Limb (tissue), 2 donors: ENCODE data around the gene XYLB.

Experiments
- DNase-seq, 2 donors: peaks; one replicate each; pipeline ENCODE4 v3.0.0-alpha.2; 2016; ENCODE audit errors: extremely low spot score in 2 of 2

Gene XYLB

GRCh38 chr3:38362825-38363224, 16.2 kb downstream of the XYLB start:
- no peak for DNase-seq

- no peak for DNase-seq
Measured at GRCh38 chr3:38364721-38365400, 18.3 kb downstream of the XYLB start.

GRCh38 chr3:38365469-38366062, 19.0 kb downstream of the XYLB start:
- no peak for DNase-seq

- no peak for DNase-seq
Measured at GRCh38 chr3:38366082-38366481, 19.5 kb downstream of the XYLB start.

GRCh38 chr3:38367779-38368178, 21.2 kb downstream of the XYLB start:
- DNase-seq = no peak

GRCh38 chr3:38368238-38368637, 21.7 kb downstream of the XYLB start:
- no peak for DNase-seq

- DNase-seq = no peak
Measured at GRCh38 chr3:38369186-38369585, 22.6 kb downstream of the XYLB start.

- DNase-seq = no peak
Measured at GRCh38 chr3:38370149-38370548, 23.6 kb downstream of the XYLB start.

- DNase-seq = no peak
Measured at GRCh38 chr3:38370861-38371260, 24.3 kb downstream of the XYLB start.

- no peak for DNase-seq
Measured at GRCh38 chr3:38371541-38372213, 25.1 kb downstream of the XYLB start.

- DNase-seq = no peak
Measured at GRCh38 chr3:38372214-38372601, 25.6 kb downstream of the XYLB start.

- DNase-seq = no peak
Measured at GRCh38 chr3:38374221-38374620, 27.6 kb downstream of the XYLB start.

- DNase-seq = no peak
Measured at GRCh38 chr3:38375072-38375471, 28.5 kb downstream of the XYLB start.

- no peak for DNase-seq
Measured at GRCh38 chr3:38375488-38376097, 29.0 kb downstream of the XYLB start.

GRCh38 chr3:38376098-38376816, 29.7 kb downstream of the XYLB start:
- no peak for DNase-seq

- no peak for DNase-seq
Measured at GRCh38 chr3:38379201-38379770, 32.7 kb downstream of the XYLB start.

- no peak for DNase-seq
Measured at GRCh38 chr3:38382506-38383080, 36.0 kb downstream of the XYLB start.

GRCh38 chr3:38383156-38383875, 36.7 kb downstream of the XYLB start:
- no peak for DNase-seq

- DNase-seq = no peak
Measured at GRCh38 chr3:38386992-38387750, 40.6 kb downstream of the XYLB start.

- no peak for DNase-seq
Measured at GRCh38 chr3:38387862-38388261, 41.3 kb downstream of the XYLB start.
